NCI-H146 treated with DMSO at 0.1 percent for 48 hours (cell line): ENCODE results near the gene CCL21.
A peak's percentile ranks its signal among the peaks of the same experiment; 100 is the strongest.

ENCODE experiments used
- DNase-seq: peaks from one replicate; lab custom pipeline; 2025; ENCODE audit not compliant: unreplicated experiment; lab: John Stamatoyannopoulos, UW

CCL21 gene

DNA sequence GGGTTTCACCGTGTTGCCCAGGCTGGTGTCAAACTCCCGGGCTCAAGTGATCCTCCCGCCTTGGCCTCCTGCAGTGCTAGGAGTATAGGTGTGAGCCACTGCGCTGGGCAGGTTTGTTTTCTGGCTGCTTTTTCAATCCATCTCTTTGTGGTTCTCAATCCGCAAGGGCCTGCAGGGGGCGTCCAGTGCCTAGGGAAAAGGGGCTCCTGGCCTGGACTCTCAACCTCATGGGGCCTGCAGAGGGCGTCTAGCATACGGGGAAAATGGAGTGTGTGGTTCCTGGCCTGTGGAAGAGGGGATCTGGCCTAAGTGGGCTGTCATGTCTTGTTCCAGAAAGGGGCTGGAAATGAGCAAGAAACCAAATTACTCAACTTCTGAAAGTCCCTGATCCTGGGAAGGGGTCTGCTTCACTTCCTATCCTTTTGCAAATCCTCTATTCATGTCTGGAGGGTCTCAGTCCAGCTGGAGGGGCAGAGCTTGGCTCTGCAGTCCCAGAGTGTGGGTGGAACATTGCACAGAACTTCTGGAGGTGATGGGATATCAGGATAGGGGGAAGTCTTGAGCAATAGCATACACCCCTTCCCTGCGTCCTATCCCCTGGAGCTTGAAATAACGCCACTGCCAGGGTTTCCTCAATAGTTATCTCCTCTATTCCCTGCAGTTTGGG is 34.8 kb downstream of the CCL21 start:
- peak; percentile 83 for DNase-seq

DNA sequence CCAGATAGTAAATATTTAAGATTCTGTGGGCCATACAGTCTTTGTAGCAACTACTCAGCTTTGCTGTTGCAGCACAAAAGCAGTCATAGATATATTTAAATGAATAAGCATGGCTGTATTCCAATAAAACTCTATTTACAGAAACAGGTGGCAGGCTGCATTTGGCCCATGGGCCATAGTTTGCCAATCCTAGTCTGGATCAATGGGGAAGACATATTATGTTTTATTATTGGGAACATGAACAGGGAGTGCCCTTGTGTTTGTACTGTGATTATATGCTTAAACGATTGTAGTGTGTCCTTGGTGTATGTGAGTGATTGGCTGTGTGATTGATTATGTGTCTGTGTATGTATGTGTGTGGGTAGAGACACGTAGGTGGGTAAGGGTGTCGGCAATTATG is 35.5 kb downstream of the CCL21 start:
- no peak for DNase-seq

GRCh38 chr9:34671307-34671706 is 38.6 kb downstream of the CCL21 start:
- no peak for DNase-seq

- DNase-seq = no peak
Observed at GRCh38 chr9:34669809-34670562, 40.0 kb downstream of the CCL21 start.

DNA sequence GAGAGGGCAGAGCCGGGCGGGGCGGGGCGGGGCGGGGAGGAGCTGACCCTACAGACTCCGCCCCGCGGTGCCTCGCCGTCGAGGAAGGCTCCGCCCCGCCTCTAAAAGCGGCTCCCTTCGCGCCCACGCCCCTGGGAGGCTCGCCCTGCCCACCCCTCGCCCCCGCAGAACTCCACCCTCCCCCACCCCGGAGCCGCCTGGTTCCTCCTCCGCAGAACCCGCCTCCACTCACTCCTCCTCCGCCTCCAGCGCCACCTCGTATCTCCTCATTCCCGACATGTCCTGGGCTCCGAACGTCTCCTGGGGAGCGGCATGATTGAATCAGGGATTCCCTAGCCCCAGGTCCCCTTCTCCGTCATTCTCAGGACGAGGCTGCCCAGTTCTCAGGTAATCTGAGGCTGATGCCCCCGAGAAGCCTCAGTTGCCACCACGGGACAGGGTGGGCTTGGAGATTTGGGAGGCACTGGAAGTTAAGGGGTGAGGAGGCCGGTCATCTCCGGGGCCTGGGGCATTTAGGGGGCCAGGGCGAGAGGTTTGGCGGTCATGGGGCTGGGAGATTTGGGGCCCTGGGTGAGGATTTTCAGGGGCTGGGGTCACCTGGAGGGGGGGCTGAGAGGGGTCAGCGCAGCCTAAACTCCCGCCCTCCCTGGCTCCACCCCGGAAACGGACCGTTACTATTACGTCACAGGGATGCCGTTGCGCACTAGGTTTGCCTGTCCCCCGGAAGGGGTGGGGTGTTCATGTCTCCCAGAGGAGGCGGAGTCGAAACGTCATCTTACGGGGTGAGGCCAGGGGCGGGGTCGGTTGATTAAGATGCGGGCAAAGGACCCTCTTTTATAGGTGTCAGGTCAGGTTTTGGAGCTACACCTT is 44.3 kb downstream of the CCL21 start:
- peak; percentile 94 for DNase-seq

GRCh38 chr9:34665067-34665380 is 44.9 kb downstream of the CCL21 start:
- DNase-seq = no peak

DNA sequence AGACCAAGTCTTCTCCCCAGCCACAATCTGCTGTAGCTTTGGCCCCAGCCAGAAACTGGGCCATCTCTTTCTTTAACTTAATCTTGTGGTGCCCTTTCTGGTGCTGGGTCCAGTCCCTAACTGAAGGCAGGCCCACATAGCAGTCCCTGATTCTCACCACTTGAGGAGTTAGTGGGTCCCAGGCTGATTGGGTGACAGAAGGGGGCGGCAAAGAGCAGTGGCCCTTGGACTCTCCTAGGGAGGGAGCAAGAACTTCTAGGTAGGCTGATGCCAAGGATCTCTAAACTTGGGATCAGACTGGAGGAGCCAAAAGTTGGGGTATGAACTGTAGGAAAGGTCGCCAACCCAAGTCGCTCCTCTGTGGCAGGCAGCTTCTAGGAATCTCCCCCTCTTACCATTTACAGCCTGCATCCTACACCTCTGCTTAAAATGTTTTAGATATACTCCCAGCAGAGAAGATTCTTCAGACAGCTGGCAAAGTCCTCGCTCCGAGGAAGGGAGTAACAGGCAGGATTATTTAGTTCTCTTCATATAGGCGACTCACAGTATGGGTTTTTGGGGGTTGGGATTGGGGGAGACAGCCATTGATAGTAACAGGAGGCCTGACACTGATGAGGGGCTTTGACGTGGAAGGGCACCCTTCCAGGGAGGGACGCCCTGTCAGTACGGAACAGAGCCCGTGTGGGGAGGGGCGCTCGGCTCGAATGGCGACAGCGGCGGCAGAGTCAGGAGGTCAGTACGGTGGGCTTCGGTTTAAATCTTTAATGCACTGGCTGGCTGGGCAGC is 45.5 kb downstream of the CCL21 start:
- DNase-seq = peak; percentile 40

GRCh38 chr9:34663303-34663605 is 46.7 kb downstream of the CCL21 start:
- no peak for DNase-seq

DNA sequence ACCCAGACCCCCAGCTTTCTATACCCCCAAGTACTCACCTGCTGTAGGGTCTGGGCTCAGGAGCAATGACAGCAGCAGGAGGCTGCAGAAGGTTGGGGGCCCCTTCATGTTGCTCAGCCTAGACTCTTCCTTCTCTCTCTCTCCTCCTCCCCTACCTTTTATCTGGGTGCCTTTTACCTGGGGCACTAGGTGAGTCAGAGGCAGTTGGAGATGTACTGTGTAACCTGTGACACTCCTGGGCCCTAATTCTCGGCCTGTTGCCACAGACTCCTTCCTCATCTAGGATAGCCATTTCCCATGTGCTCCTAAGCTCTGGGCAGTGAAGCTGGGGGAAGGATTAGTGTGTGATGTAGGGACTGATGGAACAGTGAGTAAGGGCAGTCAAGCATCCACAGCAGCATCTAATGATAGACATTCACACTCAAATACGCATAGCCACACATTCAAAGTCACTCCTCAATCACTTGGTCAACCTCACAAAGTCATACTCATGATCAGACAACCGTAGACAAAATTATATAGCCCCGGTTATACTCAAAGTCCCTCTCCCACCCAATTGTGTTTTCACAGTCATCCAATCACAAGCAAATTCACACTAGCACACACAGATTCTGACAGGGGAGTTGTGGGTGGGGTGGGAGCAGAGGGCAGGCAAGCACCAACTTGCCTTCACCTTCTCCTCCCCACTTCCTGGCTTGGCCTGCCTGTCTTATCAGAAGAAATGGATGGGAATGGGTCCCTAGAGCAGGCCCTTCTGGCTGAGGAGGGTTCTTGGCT is 47.2 kb downstream of the CCL21 start, which contains the start of gene CCL27:
Gene CCL27, minus strand, starts transcription at position 132 of the 777 bp plus-strand sequence. Its CDS starts 24 bp downstream, at position 108.
- DNase-seq = no peak

DNA sequence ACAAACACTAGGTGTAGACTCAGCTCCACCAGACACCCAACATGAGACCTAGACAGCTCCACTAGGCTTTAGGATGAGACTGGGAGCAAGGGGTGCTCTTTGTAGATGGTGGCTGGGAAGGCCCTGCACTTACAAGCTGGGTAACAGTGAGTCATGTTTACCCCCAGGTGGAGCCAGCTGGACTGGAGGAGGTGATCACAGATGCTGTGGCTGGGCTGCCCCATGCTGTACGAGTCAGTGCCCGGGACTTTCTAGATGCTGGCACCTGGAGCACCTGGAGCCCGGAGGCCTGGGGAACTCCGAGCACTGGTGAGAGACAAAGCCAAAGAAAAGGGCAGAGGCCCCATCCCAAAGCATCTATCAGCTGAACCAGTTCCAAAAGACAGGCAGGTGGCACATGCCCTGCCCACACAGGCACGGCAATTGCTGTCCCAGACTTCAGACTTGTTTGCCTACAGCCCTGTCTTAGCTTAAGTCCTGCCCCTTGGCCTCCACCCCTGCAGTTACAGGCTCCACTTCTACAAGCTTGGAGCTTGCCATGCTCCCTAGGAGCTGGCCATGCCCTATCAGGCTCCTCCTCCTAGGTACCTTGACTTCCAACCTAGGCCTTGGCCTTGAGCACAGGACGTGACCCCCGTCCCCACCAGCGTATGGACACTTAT is 50.2 kb downstream of the CCL21 start:
- DNase-seq = no peak
